OCI-M2 (cell line): ENCODE results near the gene KCNJ14.

ENCODE experiments used
- DNase-seq: peaks from one replicate; lab custom pipeline; 2025; ENCODE audit not compliant: unreplicated experiment; lab: John Stamatoyannopoulos, UW

Gene KCNJ14

GRCh38 chr19:48455171-48455907 is at the start of gene KCNJ14:
Gene KCNJ14, plus strand, starts transcription at chr19:48455574. Its CDS starts 6,151 bp downstream, at chr19:48461725.
- DNase-seq: no peak

- no peak for DNase-seq
These were observed 49.5 kb upstream of the KCNJ14 start for GRCh38 chr19:48405850-48406249.

GRCh38 chr19:48413879-48414587 is 41.3 kb upstream of the KCNJ14 start:
- no peak for DNase-seq

GRCh38 chr19:48415395-48415794 is 40.0 kb upstream of the KCNJ14 start:
- no peak for DNase-seq

GRCh38 chr19:48415806-48416221 is 39.6 kb upstream of the KCNJ14 start:
- no peak for DNase-seq

GRCh38 chr19:48417421-48417820 is 38.0 kb upstream of the KCNJ14 start:
- no peak for DNase-seq

GRCh38 chr19:48418317-48419064 is 36.9 kb upstream of the KCNJ14 start:
- no peak for DNase-seq

- DNase-seq: no peak
These were observed 36.0 kb upstream of the KCNJ14 start for GRCh38 chr19:48419158-48419920.

- DNase-seq: no peak
These were observed 33.8 kb upstream of the KCNJ14 start for GRCh38 chr19:48421548-48421947.

GRCh38 chr19:48424694-48425219 is 30.6 kb upstream of the KCNJ14 start:
- no peak for DNase-seq

- no peak for DNase-seq
These were observed 26.7 kb upstream of the KCNJ14 start for GRCh38 chr19:48428670-48429069.

GRCh38 chr19:48433337-48433736 is 22.0 kb upstream of the KCNJ14 start:
- DNase-seq: no peak

GRCh38 chr19:48436586-48436985 is 18.8 kb upstream of the KCNJ14 start:
- DNase-seq: no peak

GRCh38 chr19:48441360-48442050 is 13.9 kb upstream of the KCNJ14 start:
- no peak for DNase-seq

GRCh38 chr19:48442116-48443035 is 13.0 kb upstream of the KCNJ14 start:
- no peak for DNase-seq

GRCh38 chr19:48443256-48443655 is 12.1 kb upstream of the KCNJ14 start:
- no peak for DNase-seq

GRCh38 chr19:48443731-48444128 is 11.6 kb upstream of the KCNJ14 start:
- DNase-seq: no peak

- DNase-seq: no peak
These were observed 11.0 kb upstream of the KCNJ14 start for GRCh38 chr19:48444129-48444935.

GRCh38 chr19:48444936-48445200 is 10.5 kb upstream of the KCNJ14 start:
- no peak for DNase-seq
